ES-I3 (cell line): ENCODE data around the gene GEMIN2.
"Not testable (repeated sequence)": the region's sequence is repeated elsewhere in the genome, so short reads cannot be mapped to it uniquely, and the experiment has no call there.

Experiments
- H3K36me3 ChIP-seq: 2 replicates; pipeline ENCODE4 v1.6.1; 2013; ENCODE audit warnings: mild to moderate bottlenecking, low read length, control low read depth, moderate library complexity; ENCODE audit not compliant: insufficient read depth
- H3K4me1 ChIP-seq: 2 replicates; pipeline ENCODE4 v1.6.1; 2013; ENCODE audit warnings: mild to moderate bottlenecking, control low read depth, low read length; ENCODE audit not compliant: insufficient read depth
- H3K9ac ChIP-seq: 2 replicates; pipeline ENCODE4 v1.6.1; 2013; ENCODE audit warnings: low read depth, mild to moderate bottlenecking, low read length, moderate library complexity
- H3K9me3 ChIP-seq: 2 replicates; pipeline ENCODE4 v1.6.1; 2013; ENCODE audit warnings: mild to moderate bottlenecking, low read length, moderate library complexity; ENCODE audit not compliant: control insufficient read depth, insufficient read depth

Gene GEMIN2

DNA sequence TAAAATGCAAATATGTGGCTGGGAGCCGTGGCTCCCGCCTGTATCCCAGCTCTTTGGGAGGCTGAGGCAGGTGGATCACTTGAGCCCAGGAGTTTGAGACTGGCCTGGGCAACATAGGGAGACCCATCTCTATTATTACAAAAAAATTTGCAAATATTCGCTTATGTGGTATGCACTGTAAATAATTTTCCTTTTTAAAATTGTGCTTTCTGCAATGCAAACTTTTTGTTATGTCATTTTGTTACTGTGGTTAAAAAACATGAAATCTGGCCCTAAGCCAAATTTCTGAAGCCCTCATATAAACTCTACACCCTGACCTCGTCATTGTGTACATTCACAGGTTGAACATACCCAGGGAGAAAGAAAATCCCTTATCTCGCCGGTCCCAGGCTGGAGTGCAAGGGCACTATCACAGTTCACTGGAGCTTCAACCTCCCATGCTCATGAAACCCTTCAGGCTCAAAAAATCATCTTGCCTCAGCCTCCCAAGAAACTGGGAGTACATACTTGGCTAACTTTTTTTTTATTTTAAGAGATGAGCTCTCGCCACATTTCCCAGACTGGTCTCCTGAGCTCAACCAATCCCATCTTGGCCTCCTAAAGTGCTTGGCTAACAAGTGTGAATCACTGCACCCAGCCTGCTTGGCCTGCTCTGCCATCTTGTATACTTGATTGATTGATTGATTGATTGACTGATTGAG is 31.3 kb downstream of the GEMIN2 start:
- Histone ChIP-seq H3K4me1 (no peaks in the 10 kb centered on the region), H3K9me3 (0 out of 2 replicates have a peak, but pooled peaks cover 2% of the 10 kb centered on the region), H3K36me3 (peaks cover 5% of the 10 kb centered on the region; the same call in 1 of the 2 replicates), H3K9ac (no peak overlapping the region)

GRCh38 chr14:39154594-39155189 is 40.6 kb downstream of the GEMIN2 start:
- H3K36me3 ChIP-seq = no peaks in the 10 kb centered on the region; the same call in none of the 2 replicates

DNA sequence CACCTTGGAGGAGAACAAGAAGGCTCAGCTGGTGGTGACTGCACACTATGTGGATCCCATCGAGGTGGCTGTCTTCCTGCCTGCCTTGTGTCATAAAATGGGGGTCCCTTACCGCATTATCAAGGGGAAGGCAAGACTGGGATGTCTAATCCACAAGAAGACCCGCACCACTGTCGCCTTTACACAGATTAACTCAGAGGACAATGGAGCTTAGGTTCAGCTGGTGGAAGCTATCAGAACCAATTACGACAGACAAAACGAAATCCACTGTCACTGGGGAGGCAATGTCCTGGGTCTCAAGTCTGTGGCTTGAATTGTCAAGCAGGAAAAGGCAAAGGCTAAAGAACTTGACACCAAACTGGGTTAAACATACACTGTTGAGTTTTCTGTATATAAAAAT is 43.4 kb downstream of the GEMIN2 start:
- no peak overlapping the region for H3K9ac ChIP-seq
- no peaks in the 10 kb centered on the region for H3K4me1 ChIP-seq
- H3K36me3 ChIP-seq = peaks cover 4% of the 10 kb centered on the region
- no peaks in the 10 kb centered on the region for H3K9me3 ChIP-seq

More at GRCh38 chr14:39154594-39155189, 40.6 kb downstream of the GEMIN2 start:
- H3K4me1 ChIP-seq = no peaks in the 10 kb centered on the region
- no peak overlapping the region for H3K9ac ChIP-seq
- no peaks in the 10 kb centered on the region for H3K9me3 ChIP-seq

DNA sequence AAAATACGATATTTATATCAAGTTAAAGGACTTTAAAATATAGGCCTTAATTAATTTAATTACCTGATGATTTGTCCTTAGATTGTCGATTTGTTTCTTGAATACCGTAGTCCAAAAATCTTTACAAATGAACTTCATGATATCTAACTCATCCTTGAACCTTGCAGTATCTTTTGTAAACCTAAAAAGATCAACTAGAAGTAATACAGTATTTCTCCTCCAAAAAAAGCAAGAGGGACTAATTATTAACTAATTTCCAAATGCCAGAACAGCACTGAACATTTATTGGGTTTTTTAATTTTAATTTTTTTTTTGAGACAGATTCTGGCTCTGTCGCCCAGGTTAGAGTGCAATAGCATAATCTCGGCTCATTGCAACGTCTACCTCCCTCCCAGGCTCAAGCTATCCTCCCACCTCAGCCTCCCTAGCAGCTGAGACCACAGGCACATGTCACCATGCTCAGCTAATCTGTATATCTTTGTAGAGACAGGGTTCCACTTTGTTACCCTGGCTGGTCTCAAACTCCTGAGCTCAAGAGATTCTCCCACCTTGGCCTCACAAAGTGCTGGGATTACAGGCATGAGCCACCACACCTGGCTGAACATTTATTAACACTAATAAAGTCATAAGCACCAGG is 44.2 kb downstream of the GEMIN2 start:
- peaks cover 4% of the 10 kb centered on the region for H3K36me3 ChIP-seq
- H3K4me1 ChIP-seq = no peaks in the 10 kb centered on the region
- no peak overlapping the region for H3K9ac ChIP-seq
- no peaks in the 10 kb centered on the region for H3K9me3 ChIP-seq

- Histone ChIP-seq H3K36me3 (0 out of 2 replicates have a peak, but pooled peaks cover 4% of the 10 kb centered on the region), H3K9me3 (no peaks in the 10 kb centered on the region), H3K4me1 (no peaks in the 10 kb centered on the region), H3K9ac (no peak overlapping the region)
Observed at GRCh38 chr14:39160494-39160893, 46.4 kb downstream of the GEMIN2 start.

DNA sequence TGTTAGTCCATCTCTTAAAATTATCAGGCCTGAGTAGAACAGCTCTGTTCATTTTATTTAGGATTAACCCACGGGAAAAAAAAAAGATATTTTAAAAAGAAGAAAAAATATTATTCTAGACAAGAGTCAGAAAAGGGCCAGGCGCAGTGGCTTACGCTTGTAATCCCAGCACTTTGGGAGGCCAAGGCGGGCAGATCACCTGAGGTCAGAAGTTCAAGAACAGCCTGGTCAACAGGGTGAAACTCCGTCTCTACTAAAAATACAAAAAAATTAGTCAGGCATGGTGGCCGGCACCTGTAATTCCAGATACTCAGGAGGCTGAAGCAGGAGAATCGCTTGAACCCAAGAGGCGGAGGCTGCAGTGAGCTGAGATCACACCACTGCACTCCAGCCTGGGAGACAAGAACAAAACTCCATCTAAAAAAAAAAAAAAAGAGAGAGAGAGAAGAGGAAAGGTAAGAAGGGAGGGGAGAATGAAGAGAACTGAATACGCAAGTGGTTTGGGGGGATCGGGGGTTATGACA is 53.7 kb downstream of the GEMIN2 start:
- H3K4me1 ChIP-seq, H3K9ac ChIP-seq, H3K9me3 ChIP-seq, H3K36me3 ChIP-seq: not testable (repeated sequence)

DNA sequence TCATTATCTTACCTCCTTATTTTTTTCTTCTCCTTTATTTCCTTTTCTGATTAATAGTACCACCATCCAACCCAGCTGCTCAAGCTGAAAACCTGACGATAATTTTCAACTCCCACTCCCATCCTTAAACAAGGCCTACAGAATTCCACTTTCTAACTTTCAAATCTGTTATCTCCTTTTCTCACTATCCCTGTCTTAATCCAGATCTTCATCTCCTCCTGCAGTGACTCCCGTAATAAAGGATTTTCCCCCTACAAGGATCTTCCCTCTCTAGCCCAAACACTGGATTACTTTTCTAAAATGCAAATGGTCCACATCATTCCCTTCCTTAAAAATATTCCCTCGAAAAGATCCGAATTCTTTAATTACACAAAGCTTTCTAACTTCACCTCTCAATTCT is 54.5 kb downstream of the GEMIN2 start:
- H3K9me3 ChIP-seq = no peaks in the 10 kb centered on the region
- no peak overlapping the region for H3K9ac ChIP-seq
- no peaks in the 10 kb centered on the region for H3K36me3 ChIP-seq
- peaks cover 5% of the 10 kb centered on the region; the same call in 1 of the 2 replicates for H3K4me1 ChIP-seq

DNA sequence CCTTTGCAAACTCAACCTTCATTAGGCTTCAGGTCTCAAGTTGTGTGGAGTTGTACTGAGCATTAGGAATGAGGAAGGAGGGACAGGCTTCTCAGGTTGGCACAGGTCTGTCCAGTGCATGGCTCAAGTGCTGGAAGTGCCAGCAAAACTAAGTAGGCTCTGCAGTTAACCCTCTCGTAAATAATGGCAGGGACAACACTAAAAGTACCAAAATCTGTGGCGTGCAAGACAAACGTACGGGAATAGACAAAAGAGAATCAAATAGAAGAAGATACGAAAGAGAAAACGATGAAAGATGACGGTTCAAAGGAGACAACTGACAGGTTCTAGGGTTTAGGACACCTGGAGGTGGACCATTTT is 55.4 kb downstream of the GEMIN2 start:
- H3K9ac ChIP-seq = peak overlapping the region; percentile 79
- no peaks in the 10 kb centered on the region for H3K9me3 ChIP-seq
- peaks cover 5% of the 10 kb centered on the region; the same call in 1 of the 2 replicates for H3K4me1 ChIP-seq
- H3K36me3 ChIP-seq = no peaks in the 10 kb centered on the region

- Histone ChIP-seq H3K9ac (no peak overlapping the region), H3K9me3 (no peaks in the 10 kb centered on the region), H3K4me1 (peaks cover 5% of the 10 kb centered on the region; the same call in 1 of the 2 replicates), H3K36me3 (peaks cover 18% of the 10 kb centered on the region)
Observed at GRCh38 chr14:39173198-39173597, 59.1 kb downstream of the GEMIN2 start.

GRCh38 chr14:39174560-39175444 is 60.7 kb downstream of the GEMIN2 start, which contains the start of gene PNN:
Gene PNN, plus strand, starts transcription at chr14:39175254. Its CDS starts 26 bp downstream, at chr14:39175280.
- Histone ChIP-seq H3K4me1 (0 out of 2 replicates have a peak, but pooled peaks cover 5% of the 10 kb centered on the region), H3K36me3 (peaks cover 30% of the 10 kb centered on the region), H3K9me3 (no peaks in the 10 kb centered on the region), H3K9ac (peak within 1 kb of the TSS; percentile 68)

GRCh38 chr14:39175445-39176262 is 61.5 kb downstream of the GEMIN2 start:
- Histone ChIP-seq H3K9me3 (no peaks in the 10 kb centered on the region), H3K4me1 (0 out of 2 replicates have a peak, but pooled peaks cover 5% of the 10 kb centered on the region), H3K36me3 (peaks cover 35% of the 10 kb centered on the region), H3K9ac (peak overlapping the region; percentile 68)

- Histone ChIP-seq H3K9me3 (no peaks in the 10 kb centered on the region), H3K4me1 (no peaks in the 10 kb centered on the region), H3K36me3 (peaks cover 44% of the 10 kb centered on the region), H3K9ac (peak overlapping the region; percentile 68)
Observed at GRCh38 chr14:39176263-39177167, 62.4 kb downstream of the GEMIN2 start.
